Activated CD4-positive, alpha-beta T cell treated with anti-CD3 and anti-CD28 coated beads for 36 hours (primary cell): Measurements from ENCODE around the gene CPLANE2. TPM values are rescaled to one million over a fixed set of nuclear protein-coding genes. Genes with fewer than 3 reads are reported as not detected.
"Not testable (repeated sequence)": the region's sequence is repeated elsewhere in the genome, so short reads cannot be mapped to it uniquely, and the experiment has no call there.

ENCODE experiments used
- ATAC-seq: fragments of 200-7000 bp; cut with Tn5 transposase; one replicate; pipeline ENCODE4 v1.10.0; 2021; ENCODE audit warnings: mild to moderate bottlenecking, moderate library complexity
- CTCF ChIA-PET: fragments of 350-600 bp; sonication (Branson Sonifier 250); formaldehyde crosslinking; loops from one replicate; lab custom pipeline; 2021; ENCODE audit warnings: antibody characterized with exemption; lab: Charles Lee
- POLR2A ChIA-PET: fragments of 350-600 bp; sonication (Branson Sonifier 250); formaldehyde crosslinking; loops from one replicate; lab custom pipeline; 2021; ENCODE audit warnings: antibody characterized with exemption, inconsistent platforms; lab: Charles Lee
- DNase-seq: peaks from one replicate; pipeline ENCODE4 v3.0.0-alpha.2; 2020
- H3K27ac Mint-ChIP-seq: one replicate; pipeline ENCODE4 v1.8.0; 2021; ENCODE audit warnings: mixed read lengths
- H3K27me3 Mint-ChIP-seq: one replicate; pipeline ENCODE4 v1.8.0; 2021; ENCODE audit warnings: mixed read lengths
- H3K36me3 Mint-ChIP-seq: one replicate; pipeline ENCODE4 v1.8.0; 2021; ENCODE audit warnings: low read depth, mixed read lengths
- H3K4me1 Mint-ChIP-seq: one replicate; pipeline ENCODE4 v1.8.0; 2021; ENCODE audit warnings: mixed read lengths
- H3K4me3 Mint-ChIP-seq: one replicate; pipeline ENCODE4 v1.8.0; 2021; ENCODE audit warnings: mild to moderate bottlenecking, moderate library complexity, mixed read lengths
- H3K9me3 Mint-ChIP-seq: one replicate; pipeline ENCODE4 v1.8.0; 2021; ENCODE audit warnings: low read depth, mixed read lengths
- intact Hi-C, 2 experiments: fragments of 100-400 bp; cut with DNase I in 1 of 2; cut with micrococcal nuclease in 1 of 2; formaldehyde crosslinking; loops; one replicate each; pipeline versions ENCODE4 v1.14.2 to v1.15.1; 2022 to 2024; cut with DNase I, micrococcal nuclease
- total RNA-seq, 2 experiments: library from RNA; stranded (reverse); gene quantifications; one replicate each; pipeline ENCODE4 v1.2.3, GENCODE V29; 2021

The CPLANE2 gene
- total RNA-seq, 2 experiments from 2014 or later = 2.4 to 3.7 TPM

- Mint-ChIP-seq H3K9me3 (no peaks in the 10 kb centered on the region), H3K27ac (no peak overlapping the region), H3K36me3 (peaks cover 1% of the 10 kb centered on the region), H3K4me3 (no peak overlapping the region), H3K27me3 (no peaks in the 10 kb centered on the region), H3K4me1 (no peaks in the 10 kb centered on the region)
- intact Hi-C loops = no loop called here
- CTCF ChIA-PET = no interaction called here
- no peak for DNase-seq
- ATAC-seq = no peak
- POLR2A ChIA-PET = no interaction called here
Measured at GRCh38 chr1:16258591-16259135, 21.7 kb upstream of the CPLANE2 start.

GRCh38 chr1:16257968-16258367 is 21.0 kb upstream of the CPLANE2 start:
- intact Hi-C loops = no loop called here
- ChIA-PET POLR2A (no interaction called here), CTCF (interaction anchor here (0.9 kb wide), 1 partner anchor 13 kb away, joined by 3 read pairs; no protein-coding TSS in a partner anchor)
- Mint-ChIP-seq H3K9me3 (no peaks in the 10 kb centered on the region), H3K36me3 (peaks cover 3% of the 10 kb centered on the region), H3K27me3 (no peaks in the 10 kb centered on the region), H3K27ac (no peak overlapping the region), H3K4me1 (no peaks in the 10 kb centered on the region), H3K4me3 (no peak overlapping the region)
- DNase-seq = no peak
- no peak for ATAC-seq

GRCh38 chr1:16257556-16257955 is 20.6 kb upstream of the CPLANE2 start:
- H3K9me3 Mint-ChIP-seq, H3K36me3 Mint-ChIP-seq, H3K4me3 Mint-ChIP-seq, DNase-seq, H3K27me3 Mint-ChIP-seq, POLR2A ChIA-PET, H3K27ac Mint-ChIP-seq, intact Hi-C loops, ATAC-seq, H3K4me1 Mint-ChIP-seq: not testable (repeated sequence)
- CTCF ChIA-PET = interaction anchor here (0.9 kb wide), 1 partner anchor 13 kb away, joined by 3 read pairs; no protein-coding TSS in a partner anchor

DNA sequence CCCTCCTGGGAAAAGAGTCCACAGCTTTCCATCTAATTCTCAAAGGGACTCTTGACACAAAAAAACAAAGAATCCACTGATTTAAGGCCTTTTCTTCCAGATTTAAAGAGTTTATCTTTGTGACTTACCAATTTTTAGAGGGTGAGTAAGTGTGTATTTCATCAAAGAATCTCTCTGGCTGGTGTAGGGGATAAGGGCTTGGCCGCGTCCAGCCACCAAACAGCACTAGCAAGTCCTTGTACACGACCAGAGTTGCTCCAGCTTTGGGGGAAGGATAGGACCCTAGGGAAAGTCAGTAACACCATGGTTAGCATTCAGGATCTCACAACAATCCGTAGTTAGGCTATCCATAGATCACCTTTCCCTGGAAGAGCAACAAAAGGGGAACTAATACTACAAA is 19.5 kb upstream of the CPLANE2 start:
- intact Hi-C loops = no loop called here
- Mint-ChIP-seq H3K27ac (no peak overlapping the region), H3K4me1 (no peaks in the 10 kb centered on the region), H3K36me3 (peaks cover 13% of the 10 kb centered on the region), H3K27me3 (no peaks in the 10 kb centered on the region), H3K9me3 (no peaks in the 10 kb centered on the region), H3K4me3 (no peak overlapping the region)
- CTCF ChIA-PET = no interaction called here
- no peak for DNase-seq
- POLR2A ChIA-PET = no interaction called here
- no peak for ATAC-seq

DNA sequence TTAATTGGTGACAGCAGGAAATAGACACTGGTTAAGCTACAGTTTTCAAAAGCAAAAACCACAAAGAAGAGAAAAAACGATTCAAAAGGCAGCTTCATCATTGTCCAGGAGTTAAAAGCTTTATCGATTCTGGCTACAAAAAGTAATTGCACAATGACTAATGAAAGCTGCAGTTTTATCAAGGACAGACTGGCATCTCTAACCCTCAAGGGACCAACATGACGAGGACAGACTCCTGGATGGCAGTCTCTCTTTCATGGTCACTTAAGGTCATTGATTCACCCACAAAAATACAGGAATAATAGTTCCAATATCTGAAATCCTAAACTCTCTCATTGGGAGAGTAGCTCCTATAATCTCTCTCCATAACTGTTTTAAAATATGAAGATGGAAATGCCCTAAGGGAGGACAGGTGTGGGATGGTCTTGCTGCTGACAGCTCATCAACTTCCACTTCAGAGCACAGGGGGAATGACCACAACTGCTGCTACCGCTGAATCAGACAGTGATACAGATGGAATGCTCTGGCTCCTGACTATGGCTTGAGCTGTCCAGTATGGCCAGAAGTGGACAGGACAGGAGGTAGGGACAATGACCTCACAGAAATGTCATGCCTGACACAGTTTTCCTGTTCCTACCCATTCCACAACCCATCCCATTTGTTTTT is 17.4 kb upstream of the CPLANE2 start:
- Mint-ChIP-seq H3K27ac (no peak overlapping the region), H3K27me3 (no peaks in the 10 kb centered on the region), H3K36me3 (peaks cover 15% of the 10 kb centered on the region), H3K9me3 (no peaks in the 10 kb centered on the region), H3K4me1 (peaks cover 12% of the 10 kb centered on the region), H3K4me3 (no peak overlapping the region)
- POLR2A ChIA-PET = no interaction called here
- DNase-seq (no peak), ATAC-seq (no peak)
- intact Hi-C loops = no loop called here
- CTCF ChIA-PET = interaction anchor here (0.6 to 2.4 kb wide), 4 partner anchors 8 to 34 kb away, joined by 3 to 14 read pairs (median 4); no protein-coding TSS in a partner anchor

GRCh38 chr1:16253332-16253922 is 16.4 kb upstream of the CPLANE2 start:
- peaks cover 21% of the 10 kb centered on the region for H3K4me1 Mint-ChIP-seq
- H3K9me3 Mint-ChIP-seq = no peaks in the 10 kb centered on the region
- H3K36me3 Mint-ChIP-seq = peaks cover 15% of the 10 kb centered on the region
- intact Hi-C loops = no loop called here
- POLR2A ChIA-PET = no interaction called here
- DNase-seq (no peak), ATAC-seq (no peak)
- no peak overlapping the region for H3K4me3 Mint-ChIP-seq
- H3K27ac Mint-ChIP-seq = no peak overlapping the region
- no peaks in the 10 kb centered on the region for H3K27me3 Mint-ChIP-seq
- CTCF ChIA-PET = interaction anchor here (0.6 to 2.4 kb wide), 4 partner anchors 8 to 35 kb away, joined by 3 to 14 read pairs (median 4); no protein-coding TSS in a partner anchor

DNA sequence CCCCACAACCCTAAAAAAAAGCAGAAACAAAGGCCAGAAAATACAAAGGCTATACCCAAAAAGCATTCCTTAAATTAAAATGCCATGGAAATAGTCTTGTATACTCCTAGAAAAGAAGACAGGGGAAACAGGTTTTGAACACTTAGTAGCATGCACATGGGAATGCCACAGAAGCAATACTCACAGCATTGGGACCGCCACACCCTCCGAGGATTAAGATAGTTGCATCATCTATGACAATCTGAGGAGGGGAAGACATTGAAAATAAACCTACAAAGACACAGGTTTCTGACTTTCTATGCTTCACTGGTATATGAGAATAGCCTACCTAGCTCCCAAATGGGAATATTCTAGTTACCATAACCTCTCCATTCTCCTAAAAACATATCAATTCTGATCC is 15.9 kb upstream of the CPLANE2 start:
- DNase-seq (no peak), ATAC-seq (no peak)
- intact Hi-C loops = no loop called here
- ChIA-PET POLR2A (no interaction called here), CTCF (interaction anchor here (2.4 kb wide), 1 partner anchor 9 kb away, joined by 14 read pairs; no protein-coding TSS in a partner anchor)
- no peak overlapping the region for H3K4me3 Mint-ChIP-seq
- peaks cover 21% of the 10 kb centered on the region for H3K4me1 Mint-ChIP-seq
- no peak overlapping the region for H3K27ac Mint-ChIP-seq
- H3K9me3 Mint-ChIP-seq = no peaks in the 10 kb centered on the region
- no peaks in the 10 kb centered on the region for H3K27me3 Mint-ChIP-seq
- peaks cover 15% of the 10 kb centered on the region for H3K36me3 Mint-ChIP-seq

DNA sequence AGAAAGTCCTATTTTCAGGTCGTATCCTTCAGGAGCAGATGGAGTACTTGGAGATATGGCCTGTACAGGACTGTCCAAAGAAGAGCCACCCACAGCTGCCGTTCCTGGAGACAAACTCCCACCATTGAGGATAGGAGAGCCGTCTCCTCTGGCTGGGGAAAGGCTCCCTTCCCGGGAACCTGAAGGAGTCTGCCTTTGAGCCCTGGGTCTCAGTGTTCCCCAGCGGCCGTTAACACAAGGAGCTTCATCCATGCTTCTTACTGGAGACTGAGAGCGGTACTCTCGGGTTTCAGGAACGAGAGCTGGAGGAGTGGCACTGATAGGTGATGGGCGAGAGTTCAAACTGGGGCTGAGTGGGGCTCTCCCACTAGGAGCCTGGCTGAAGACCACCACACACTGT is 14.4 kb upstream of the CPLANE2 start:
- Mint-ChIP-seq H3K4me3 (no peak overlapping the region), H3K27ac (no peak overlapping the region), H3K9me3 (no peaks in the 10 kb centered on the region), H3K4me1 (peaks cover 21% of the 10 kb centered on the region), H3K27me3 (no peaks in the 10 kb centered on the region), H3K36me3 (peaks cover 14% of the 10 kb centered on the region)
- no peak for ATAC-seq
- POLR2A ChIA-PET = no interaction called here
- CTCF ChIA-PET = interaction anchor here (0.8 kb wide), 1 partner anchor 10 kb away, joined by 3 read pairs; no protein-coding TSS in a partner anchor
- intact Hi-C loops = no loop called here
- DNase-seq = no peak

DNA sequence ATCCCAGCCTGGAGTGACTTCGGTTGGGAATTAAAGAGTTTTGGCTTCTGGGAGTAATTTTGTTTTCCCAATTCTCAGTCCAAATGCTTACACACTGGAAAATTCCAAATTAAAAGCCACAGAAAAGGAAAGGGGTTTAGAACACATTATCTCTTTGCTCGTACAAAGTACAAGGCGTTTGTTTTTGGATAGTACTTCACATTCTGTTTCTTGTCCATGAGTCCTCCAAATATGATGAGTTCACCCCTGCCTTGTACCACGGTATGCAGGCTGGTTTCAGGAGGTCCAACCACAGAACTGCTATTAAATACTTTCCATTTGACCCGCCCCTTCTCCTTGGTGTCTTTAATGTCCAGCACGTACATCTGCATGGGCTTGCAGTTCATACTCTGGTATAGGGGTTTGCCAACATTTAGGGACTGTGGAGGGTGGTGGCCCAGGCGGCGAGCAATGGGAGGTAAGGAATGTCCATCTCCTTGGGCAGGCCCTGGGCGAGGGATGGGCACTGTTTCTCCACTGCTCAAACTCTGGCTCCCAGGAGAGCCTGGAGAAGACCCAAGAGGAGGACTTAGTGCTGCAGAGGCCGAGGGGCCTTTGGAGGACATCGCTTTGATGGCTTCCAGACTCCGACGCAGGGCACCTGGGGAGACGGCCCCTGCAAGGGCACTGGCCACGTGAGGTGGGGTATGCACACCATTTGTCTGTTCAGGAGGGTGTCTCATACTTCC is 13.7 kb upstream of the CPLANE2 start:
- ChIA-PET CTCF (no interaction called here), POLR2A (no interaction called here)
- Mint-ChIP-seq H3K4me1 (peaks cover 21% of the 10 kb centered on the region), H3K27ac (no peak overlapping the region), H3K27me3 (no peaks in the 10 kb centered on the region), H3K9me3 (no peaks in the 10 kb centered on the region), H3K4me3 (no peak overlapping the region), H3K36me3 (peaks cover 14% of the 10 kb centered on the region)
- ATAC-seq (no peak), DNase-seq (no peak)
- intact Hi-C loops = no loop called here

DNA sequence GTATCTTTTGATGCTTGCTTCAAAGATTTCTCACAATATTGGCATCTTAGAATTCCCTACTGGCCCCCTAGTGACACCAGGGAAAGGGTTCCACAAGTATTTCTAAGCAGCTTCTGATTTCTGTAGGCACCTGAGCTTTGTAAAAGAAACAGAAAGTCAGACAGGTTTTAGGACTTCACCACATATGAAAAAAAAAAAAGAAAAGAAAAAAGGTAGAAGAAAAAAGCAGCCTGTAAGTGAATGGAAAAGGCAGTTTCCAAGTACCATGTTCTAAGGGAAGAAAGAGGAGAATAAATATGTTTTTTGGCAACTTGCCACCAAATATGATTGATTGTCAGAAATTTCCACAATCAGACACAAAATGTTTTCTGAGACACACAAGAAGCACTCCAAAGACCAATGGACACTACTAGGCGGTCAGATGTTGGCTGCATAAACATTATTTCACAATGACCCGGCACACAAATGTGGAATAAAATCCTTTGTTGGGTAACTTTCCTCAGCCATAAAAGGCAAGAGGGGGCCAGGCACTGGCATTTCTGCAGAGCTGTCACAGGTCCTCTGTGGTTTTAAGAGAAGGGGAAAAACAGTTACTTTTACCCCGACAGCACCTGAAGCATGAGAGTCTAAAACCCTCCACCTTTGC is 12.7 kb upstream of the CPLANE2 start:
- no peak for ATAC-seq
- CTCF ChIA-PET = no interaction called here
- intact Hi-C loops = no loop called here
- Mint-ChIP-seq H3K4me1 (peaks cover 21% of the 10 kb centered on the region), H3K27me3 (no peaks in the 10 kb centered on the region), H3K4me3 (no peak overlapping the region), H3K9me3 (no peaks in the 10 kb centered on the region), H3K27ac (no peak overlapping the region), H3K36me3 (peaks cover 14% of the 10 kb centered on the region)
- no peak for DNase-seq
- POLR2A ChIA-PET = no interaction called here
